GM23338 (cell line): Measurements from ENCODE around the gene ZFP92. TPM values are rescaled to one million over a fixed set of nuclear protein-coding genes. Genes with fewer than 3 reads are reported as not detected.
A peak's percentile ranks its signal among the peaks of the same experiment; 100 is the strongest.

ENCODE experiments used
- ATAC-seq: fragments of 200-7000 bp; cut with Tn5 transposase; 3 replicates; pipeline ENCODE4 v1.9.1; 2020
- DNase-seq: peaks from one replicate; pipeline ENCODE4 v3.0.0-alpha.2; 2015; ENCODE audit warnings: low spot score
- H2AFZ ChIP-seq: fragments of 200-600 bp; sonication (generic); 2 replicates; pipeline ENCODE4 v1.8.0; 2016; ENCODE audit warnings: antibody characterized with exemption, mild to moderate bottlenecking, moderate library complexity
- H3F3A ChIP-seq: fragments of 200-600 bp; sonication (generic); replicated peaks from 2 replicates; pipeline ENCODE4 v1.8.0; 2017; ENCODE audit warnings: antibody characterized with exemption, mixed run types, low read depth
- H3K27ac ChIP-seq: fragments of 200-600 bp; sonication (generic); 2 replicates; pipeline ENCODE4 v1.6.1; 2016; ENCODE audit warnings: low read depth
- H3K27me3 ChIP-seq: fragments of 200-600 bp; sonication (generic); 2 replicates; pipeline ENCODE4 v1.8.0; 2016; ENCODE audit warnings: mild to moderate bottlenecking, mixed run types, moderate library complexity; ENCODE audit not compliant: insufficient read depth
- H3K36me3 ChIP-seq: fragments of 200-600 bp; sonication (generic); 2 replicates; pipeline ENCODE4 v1.8.0; 2016; ENCODE audit warnings: mild to moderate bottlenecking; ENCODE audit not compliant: insufficient read depth
- H3K4me1 ChIP-seq: fragments of 200-600 bp; sonication (generic); 2 replicates; pipeline ENCODE4 v1.8.0; 2016; ENCODE audit warnings: mild to moderate bottlenecking, moderate library complexity; ENCODE audit not compliant: insufficient read depth
- H3K4me2 ChIP-seq: fragments of 200-600 bp; sonication (generic); 2 replicates; pipeline ENCODE4 v1.7.1; 2017; ENCODE audit warnings: mixed run types
- H3K4me3 ChIP-seq: fragments of 200-600 bp; sonication (generic); 2 replicates; pipeline ENCODE4 v1.6.1; 2016; ENCODE audit warnings: mixed run types
- H3K79me2 ChIP-seq: fragments of 200-600 bp; sonication (generic); replicated peaks from 2 replicates; pipeline ENCODE4 v1.8.0; 2017; ENCODE audit warnings: mild to moderate bottlenecking; ENCODE audit not compliant: insufficient read depth
- H3K9me2 ChIP-seq: fragments of 200-600 bp; sonication (generic); 2 replicates; pipeline ENCODE4 v1.8.0; 2017; ENCODE audit not compliant: insufficient read depth
- H4K20me1 ChIP-seq: fragments of 200-600 bp; sonication (generic); replicated peaks from 2 replicates; pipeline ENCODE4 v1.8.0; 2017; ENCODE audit warnings: mild to moderate bottlenecking; ENCODE audit not compliant: insufficient read depth
- H3K27ac Mint-ChIP-seq: 2 replicates; pipeline ENCODE4 v1.8.0; 2020; ENCODE audit warnings: inconsistent platforms, mild to moderate bottlenecking, moderate library complexity, mixed read lengths
- H3K27me3 Mint-ChIP-seq: 3 replicates; pipeline ENCODE4 v1.8.0; 2022; ENCODE audit warnings: low read depth, mild to moderate bottlenecking, moderate library complexity, mixed read lengths, inconsistent platforms; ENCODE audit not compliant: insufficient read depth, poor library complexity
- H3K36me3 Mint-ChIP-seq: 3 replicates; pipeline ENCODE4 v1.8.0; 2021; ENCODE audit warnings: low read depth, mild to moderate bottlenecking, inconsistent platforms, moderate library complexity, mixed read lengths
- H3K4me1 Mint-ChIP-seq: 3 replicates; pipeline ENCODE4 v1.8.0; 2020; ENCODE audit warnings: mild to moderate bottlenecking, inconsistent platforms, mixed read lengths
- H3K4me3 Mint-ChIP-seq: 3 replicates; pipeline ENCODE4 v1.8.0; 2021; ENCODE audit warnings: moderate library complexity, mild to moderate bottlenecking, inconsistent platforms, mixed read lengths
- H3K9me3 Mint-ChIP-seq: 3 replicates; pipeline ENCODE4 v1.8.0; 2020; ENCODE audit warnings: moderate library complexity, mild to moderate bottlenecking, inconsistent platforms, mixed read lengths
- CREB1 ChIP-seq: fragments of 250-450 bp; sonication (Bioruptor Pico); IDR thresholded peaks from 2 replicates; pipeline ENCODE4 v1.5.0; 2020; ENCODE audit warnings: low read depth, mild to moderate bottlenecking, moderate library complexity
- CTCF ChIP-seq, 2 experiments: fragments of 200-600 bp in 1 of 2; sonication (generic) in 1 of 2; conservative IDR thresholded peaks; 2 replicates each; pipeline versions ENCODE4 v1.5.1 to v1.6.1; 2016 to 2017; ENCODE audit warnings: antibody characterized with exemption in 2 of 2, low read depth in 2 of 2, mild to moderate bottlenecking in 2 of 2, moderate library complexity in 1 of 2
- EZH2phosphoT487 ChIP-seq: fragments of 200-600 bp; sonication (generic); IDR thresholded peaks from one replicate; pipeline ENCODE4 v1.8.1; 2018; ENCODE audit warnings: antibody characterized with exemption; ENCODE audit not compliant: unreplicated experiment
- NANOG ChIP-seq: IDR thresholded peaks from 2 replicates; pipeline ENCODE4 v1.6.1; 2016; ENCODE audit warnings: antibody characterized with exemption, borderline replicate concordance
- POLR2AphosphoS5 ChIP-seq: IDR thresholded peaks from 2 replicates; pipeline ENCODE4 v1.6.1; 2016; ENCODE audit warnings: antibody characterized with exemption, low read depth
- ZNF331 ChIP-seq: fragments of 250-450 bp; sonication (Bioruptor Pico); IDR thresholded peaks from 2 replicates; pipeline ENCODE4 v1.5.0; 2020; ENCODE audit warnings: low read depth, mild to moderate bottlenecking, moderate library complexity
- ZNF462 ChIP-seq: fragments of 250-450 bp; sonication (Bioruptor Pico); IDR thresholded peaks from 2 replicates; pipeline ENCODE4 v1.5.0; 2020; ENCODE audit warnings: mild to moderate bottlenecking, moderate library complexity
- polyA plus RNA-seq: library from polyadenylated mRNA; unstranded; fragments of >200 nt; fragmentation: Nextera tagmentation; extraction: Ambion mirVana; gene quantifications from 2 replicates; pipeline ENCODE4 v1.2.1, GENCODE V29; 2016
- total RNA-seq: library from RNA; depleted of rRNA; stranded (reverse); fragments of >200 nt; shearing (Covaris generic); gene quantifications from 2 replicates; pipeline ENCODE4 v1.2.3, GENCODE V29; 2014

Gene ZFP92
- total and polyA plus RNA-seq, 2 experiments from 2014 or later, result 0.05 to 0.52 TPM

- ATAC-seq (peak; percentile 52), DNase-seq (no peak)
- Mint-ChIP-seq H3K27ac (no peak overlapping the region), H3K4me1 (no peaks in the 10 kb centered on the region), H3K36me3 (no peaks in the 10 kb centered on the region), H3K27me3 (peaks cover 3% of the 10 kb centered on the region), H3K4me3 (no peak overlapping the region), H3K9me3 (no peaks in the 10 kb centered on the region)
- Histone ChIP-seq H3K4me3 (no peak overlapping the region), H3K36me3 (no peaks in the 10 kb centered on the region), H3K79me2 (no peaks in the 10 kb centered on the region), H3K4me2 (no peak overlapping the region), H3K4me1 (no peaks in the 10 kb centered on the region), H3K27ac (no peak overlapping the region), H2AFZ (no peak overlapping the region), H4K20me1 (no peaks in the 10 kb centered on the region), H3F3A (no peaks in the 10 kb centered on the region), H3K27me3 (no peaks in the 10 kb centered on the region), H3K9me2 (no peaks in the 10 kb centered on the region)
- no peak for TF ChIP-seq EZH2phosphoT487
- no peak for TF ChIP-seq ZNF462 (CRISPR knock-in tag)
- TF ChIP-seq CTCF (conservative IDR thresholded peaks at IDR 0.05; ENCODE audit: low read depth in 2 of 2), result peak; percentile 38 to 58
- no peak for TF ChIP-seq ZNF331
- TF ChIP-seq CREB1 (CRISPR knock-in tag), result no peak
- TF ChIP-seq NANOG, result no peak
- TF ChIP-seq POLR2AphosphoS5, result no peak
Measured at GRCh38 chrX:153438532-153438931, 27.3 kb downstream of the ZFP92 start.
